ENCODE data around the gene TCN2.
"Not testable (repeated sequence)": the region's sequence is repeated elsewhere in the genome, so short reads cannot be mapped to it uniquely, and the experiment has no call there.

The TCN2 gene

DNA sequence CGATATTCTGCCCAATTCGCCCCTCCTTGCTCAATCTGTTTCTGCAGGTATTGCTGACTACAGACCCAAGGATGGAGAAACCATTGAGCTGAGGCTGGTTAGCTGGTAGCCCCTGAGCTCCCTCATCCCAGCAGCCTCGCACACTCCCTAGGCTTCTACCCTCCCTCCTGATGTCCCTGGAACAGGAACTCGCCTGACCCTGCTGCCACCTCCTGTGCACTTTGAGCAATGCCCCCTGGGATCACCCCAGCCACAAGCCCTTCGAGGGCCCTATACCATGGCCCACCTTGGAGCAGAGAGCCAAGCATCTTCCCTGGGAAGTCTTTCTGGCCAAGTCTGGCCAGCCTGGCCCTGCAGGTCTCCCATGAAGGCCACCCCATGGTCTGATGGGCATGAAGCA lies 19.4 kb downstream of the TCN2 start:
- no peak overlapping the region for H2BK120ac ChIP-seq (ENCODE audit: insufficient read depth, low read length, poor library complexity)
- no CpG with 5 or more reads among the region's 5 CpGs for WGBS (ENCODE audit: extremely low coverage, insufficient coverage, insufficient read length)
- no peak overlapping the region for H4K91ac ChIP-seq (ENCODE audit: low read depth, low read length)

DNA sequence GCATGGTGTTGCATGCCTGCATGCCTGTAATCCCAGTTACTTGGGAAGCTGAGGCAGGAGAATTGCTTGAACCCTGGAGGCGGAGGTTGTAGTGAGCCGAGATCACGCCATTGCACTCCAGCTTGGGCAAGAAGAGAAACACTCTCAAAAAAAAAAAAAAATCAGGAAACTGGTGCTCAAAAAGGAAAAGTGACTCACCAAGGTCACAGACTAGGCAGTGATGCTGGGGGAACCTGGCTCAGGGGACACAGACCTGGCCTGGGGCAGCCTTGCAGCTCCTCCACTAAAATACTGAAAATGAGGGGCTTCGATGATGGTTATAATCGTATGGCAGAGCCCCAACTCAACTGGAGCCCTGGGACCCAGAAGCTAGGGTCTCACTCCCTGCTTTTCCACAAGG lies 20.5 kb downstream of the TCN2 start:
- Histone ChIP-seq H4K91ac (ENCODE audit: low read depth, low read length) (no peak overlapping the region), H2AK5ac (ENCODE audit: low read length) (no peak overlapping the region), H3K27ac (ENCODE audit: low read depth, low read length) (no peak overlapping the region), H3K27me3 (ENCODE audit: insufficient read depth, low read length) (no peaks in the 10 kb centered on the region), H3K18ac (ENCODE audit: low read length) (no peak overlapping the region), H3K9me3 (ENCODE audit: insufficient read depth, low read depth, low read length) (peaks cover 4% of the 10 kb centered on the region), H3K36me3 (ENCODE audit: control insufficient read depth in 1 of 2, insufficient read depth in 2 of 2, low read length in 2 of 2) (no peaks in the 10 kb centered on the region), H3K23ac (ENCODE audit: low read length) (no peak overlapping the region), H3K9ac (ENCODE audit: low read length) (no peak overlapping the region), H3K4ac (ENCODE audit: low read depth, low read length) (no peak overlapping the region), H3K4me1 (ENCODE audit: control insufficient read depth in 1 of 2, insufficient read depth in 2 of 2, low read length in 2 of 2) (no peaks in the 10 kb centered on the region), H2BK12ac (ENCODE audit: low read length) (no peak overlapping the region), H4K12ac (ENCODE audit: low read depth, low read length) (no peak overlapping the region), H3K4me2 (ENCODE audit: low read length) (no peak overlapping the region), H2AFZ (ENCODE audit: insufficient read depth, low read length, poor library complexity) (no peak overlapping the region), H3K14ac (ENCODE audit: low read length) (no peak overlapping the region), H4K8ac (ENCODE audit: low read depth, low read length) (no peak overlapping the region), H3K4me3 (ENCODE audit: low read depth, low read length) (no peak overlapping the region), H2BK5ac (ENCODE audit: low read depth, low read length, poor library complexity) (no peak overlapping the region), H3K79me2 (ENCODE audit: control insufficient read depth, insufficient read depth, low read length, poor library complexity) (no peaks in the 10 kb centered on the region), H3K79me1 (ENCODE audit: low read length) (no peaks in the 10 kb centered on the region), H2BK120ac (ENCODE audit: insufficient read depth, low read length, poor library complexity) (no peak overlapping the region)
- no CpG with 5 or more reads among the region's 5 CpGs for WGBS (ENCODE audit: extremely low coverage, insufficient coverage, insufficient read length)
- DNase-seq, result no peak

More for the DNA sequence above, 19.4 kb downstream of the TCN2 start:
- H2BK12ac ChIP-seq (ENCODE audit: low read length), result no peak overlapping the region
- H2AFZ ChIP-seq (ENCODE audit: insufficient read depth, low read length, poor library complexity), result no peak overlapping the region
- no peak overlapping the region for H3K4me3 ChIP-seq (ENCODE audit: low read depth, low read length)
- no peak overlapping the region for H3K4me2 ChIP-seq (ENCODE audit: low read length)
- no peaks in the 10 kb centered on the region for H3K36me3 ChIP-seq (ENCODE audit: control insufficient read depth in 1 of 2, insufficient read depth in 2 of 2, low read length in 2 of 2)
- H3K79me1 ChIP-seq (ENCODE audit: low read length), result no peaks in the 10 kb centered on the region
- H3K23ac ChIP-seq (ENCODE audit: low read length), result no peak overlapping the region
- no peak overlapping the region for H2BK5ac ChIP-seq (ENCODE audit: low read depth, low read length, poor library complexity)
- no peaks in the 10 kb centered on the region for H3K79me2 ChIP-seq (ENCODE audit: control insufficient read depth, insufficient read depth, low read length, poor library complexity)
- no peak overlapping the region for H3K18ac ChIP-seq (ENCODE audit: low read length)
- H2AK5ac ChIP-seq (ENCODE audit: low read length), result no peak overlapping the region
- H4K12ac ChIP-seq (ENCODE audit: low read depth, low read length), result no peak overlapping the region
- no peak overlapping the region for H3K27ac ChIP-seq (ENCODE audit: low read depth, low read length)
- no peak overlapping the region for H4K8ac ChIP-seq (ENCODE audit: low read depth, low read length)
- no peaks in the 10 kb centered on the region for H3K27me3 ChIP-seq (ENCODE audit: insufficient read depth, low read length)
- peaks cover 4% of the 10 kb centered on the region for H3K9me3 ChIP-seq (ENCODE audit: insufficient read depth, low read depth, low read length)
- no peak overlapping the region for H3K14ac ChIP-seq (ENCODE audit: low read length)
- H3K9ac ChIP-seq (ENCODE audit: low read length), result no peak overlapping the region
- H3K4me1 ChIP-seq (ENCODE audit: control insufficient read depth in 1 of 2, insufficient read depth in 2 of 2, low read length in 2 of 2), result no peaks in the 10 kb centered on the region
- no peak overlapping the region for H3K4ac ChIP-seq (ENCODE audit: low read depth, low read length)
- no peak for DNase-seq

DNA sequence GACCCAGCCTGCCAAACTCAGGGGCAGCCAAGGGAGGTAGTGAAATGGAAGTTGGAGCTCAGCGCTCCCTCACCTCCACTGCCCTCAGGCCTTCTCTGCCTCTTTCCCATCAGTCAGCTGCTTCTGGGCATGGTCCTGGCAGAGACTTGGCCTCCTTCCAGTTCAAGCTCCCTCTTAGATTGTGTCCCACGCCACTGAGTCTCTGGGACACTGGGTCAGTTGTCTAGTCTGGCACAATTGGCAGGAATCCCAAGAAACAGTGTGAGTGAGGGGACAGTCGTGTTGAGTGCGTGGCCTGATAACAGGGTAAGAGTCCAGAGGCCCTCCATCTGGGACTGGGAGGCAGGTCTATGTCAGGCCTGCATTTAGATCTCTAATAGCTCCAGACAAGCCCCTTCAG lies 21.5 kb downstream of the TCN2 start:
- H3K4me1 ChIP-seq (ENCODE audit: control insufficient read depth in 1 of 2, insufficient read depth in 2 of 2, low read length in 2 of 2), result no peaks in the 10 kb centered on the region
- WGBS (ENCODE audit: extremely low coverage, insufficient coverage, insufficient read length), result no CpG with 5 or more reads among the region's 4 CpGs

DNA sequence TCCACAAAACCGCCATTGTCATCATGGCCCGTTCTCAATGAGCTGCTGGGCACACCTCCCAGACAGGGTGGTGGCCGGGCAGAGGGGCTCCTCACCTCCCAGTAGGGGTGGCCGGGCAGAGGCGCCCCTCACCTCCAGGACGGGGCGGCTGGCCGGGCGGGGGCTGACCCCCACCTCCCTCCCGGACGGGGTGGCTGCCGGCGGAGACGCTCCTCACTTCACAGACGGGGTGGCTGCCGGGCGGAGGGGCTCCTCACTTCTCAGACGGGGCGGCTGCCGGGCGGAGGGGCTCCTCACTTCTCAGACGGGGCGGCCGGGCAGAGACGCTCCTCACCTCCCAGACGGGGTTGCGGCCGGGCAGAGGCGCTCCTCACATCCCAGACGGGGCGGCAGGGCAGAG lies 24.5 kb downstream of the TCN2 start:
- H3K4ac ChIP-seq (ENCODE audit: low read depth, low read length); H2BK5ac ChIP-seq (ENCODE audit: low read depth, low read length, poor library complexity); H2BK12ac ChIP-seq (ENCODE audit: low read length); H2BK120ac ChIP-seq (ENCODE audit: insufficient read depth, low read length, poor library complexity); H3K18ac ChIP-seq (ENCODE audit: low read length); H4K8ac ChIP-seq (ENCODE audit: low read depth, low read length); H3K9ac ChIP-seq (ENCODE audit: low read length); H3K79me2 ChIP-seq (ENCODE audit: control insufficient read depth, insufficient read depth, low read length, poor library complexity); H2AFZ ChIP-seq (ENCODE audit: insufficient read depth, low read length, poor library complexity); H3K79me1 ChIP-seq (ENCODE audit: low read length); H3K4me3 ChIP-seq (ENCODE audit: low read depth, low read length); H3K36me3 ChIP-seq (ENCODE audit: control insufficient read depth in 1 of 2, insufficient read depth in 2 of 2, low read length in 2 of 2); H3K4me2 ChIP-seq (ENCODE audit: low read length); H4K12ac ChIP-seq (ENCODE audit: low read depth, low read length); H3K9me3 ChIP-seq (ENCODE audit: insufficient read depth, low read depth, low read length); H3K27ac ChIP-seq (ENCODE audit: low read depth, low read length); H3K14ac ChIP-seq (ENCODE audit: low read length); H2AK5ac ChIP-seq (ENCODE audit: low read length); H4K91ac ChIP-seq (ENCODE audit: low read depth, low read length); DNase-seq; H3K27me3 ChIP-seq (ENCODE audit: insufficient read depth, low read length); H3K23ac ChIP-seq (ENCODE audit: low read length): not testable (repeated sequence)
- H3K4me1 ChIP-seq (ENCODE audit: control insufficient read depth in 1 of 2, insufficient read depth in 2 of 2, low read length in 2 of 2), result peaks cover 12 to 15% of the 10 kb centered on the region in 2 experiments
- no CpG with 5 or more reads among the region's 31 CpGs for WGBS (ENCODE audit: extremely low coverage, insufficient coverage, insufficient read length)

More for the DNA sequence above, 21.5 kb downstream of the TCN2 start:
- Histone ChIP-seq H4K12ac (ENCODE audit: low read depth, low read length) (no peak overlapping the region), H3K4me2 (ENCODE audit: low read length) (no peak overlapping the region), H2BK120ac (ENCODE audit: insufficient read depth, low read length, poor library complexity) (no peak overlapping the region), H3K9ac (ENCODE audit: low read length) (no peak overlapping the region), H3K79me1 (ENCODE audit: low read length) (no peaks in the 10 kb centered on the region), H3K36me3 (ENCODE audit: control insufficient read depth in 1 of 2, insufficient read depth in 2 of 2, low read length in 2 of 2) (no peaks in the 10 kb centered on the region), H3K27me3 (ENCODE audit: insufficient read depth, low read length) (no peaks in the 10 kb centered on the region), H2AFZ (ENCODE audit: insufficient read depth, low read length, poor library complexity) (no peak overlapping the region), H4K8ac (ENCODE audit: low read depth, low read length) (no peak overlapping the region), H3K79me2 (ENCODE audit: control insufficient read depth, insufficient read depth, low read length, poor library complexity) (no peaks in the 10 kb centered on the region), H3K23ac (ENCODE audit: low read length) (no peak overlapping the region), H2AK5ac (ENCODE audit: low read length) (no peak overlapping the region), H3K14ac (ENCODE audit: low read length) (no peak overlapping the region), H2BK12ac (ENCODE audit: low read length) (no peak overlapping the region), H3K18ac (ENCODE audit: low read length) (no peak overlapping the region), H3K4ac (ENCODE audit: low read depth, low read length) (no peak overlapping the region), H4K91ac (ENCODE audit: low read depth, low read length) (no peak overlapping the region), H2BK5ac (ENCODE audit: low read depth, low read length, poor library complexity) (no peak overlapping the region), H3K9me3 (ENCODE audit: insufficient read depth, low read depth, low read length) (peaks cover 4% of the 10 kb centered on the region), H3K27ac (ENCODE audit: low read depth, low read length) (no peak overlapping the region), H3K4me3 (ENCODE audit: low read depth, low read length) (no peak overlapping the region)
- no peak for DNase-seq

All from trophoblast cell (in vitro differentiated cells and primary cell).